Chondrocyte (in vitro differentiated cells): ENCODE measurements around the gene TFAP2B. TPM values are rescaled to one million over a fixed set of nuclear protein-coding genes. Genes with fewer than 3 reads are reported as not detected.

Experiments used
- DNase-seq: peaks from one replicate; pipeline ENCODE4 v3.0.0; 2021; ENCODE audit warnings: mixed read lengths, low spot score
- H3K27ac Mint-ChIP-seq: one replicate; pipeline ENCODE4 v1.8.0; 2021; ENCODE audit warnings: mild to moderate bottlenecking, moderate library complexity, mixed read lengths; ENCODE audit not compliant: unreplicated experiment
- H3K27me3 Mint-ChIP-seq: 2 replicates; pipeline ENCODE4 v1.8.0; 2021; ENCODE audit warnings: low read depth, mixed read lengths
- H3K36me3 Mint-ChIP-seq: 2 replicates; pipeline ENCODE4 v1.8.0; 2021; ENCODE audit warnings: low read depth, mixed read lengths
- H3K4me1 Mint-ChIP-seq: 2 replicates; pipeline ENCODE4 v1.8.0; 2021; ENCODE audit warnings: low read depth, mild to moderate bottlenecking, mixed read lengths
- H3K4me3 Mint-ChIP-seq: one replicate; pipeline ENCODE4 v1.8.0; 2021; ENCODE audit warnings: mild to moderate bottlenecking, moderate library complexity, mixed read lengths; ENCODE audit not compliant: unreplicated experiment
- H3K9me3 Mint-ChIP-seq: 2 replicates; pipeline ENCODE4 v1.8.0; 2021; ENCODE audit warnings: low read depth, mixed read lengths
- total RNA-seq: library from RNA; stranded (reverse); gene quantifications from 3 replicates; pipeline ENCODE4 v1.2.1, GENCODE V29; 2021
- TF ChIP-seq, protein P1 (sequence below): fragments of 200-600 bp; sonication (generic); IDR thresholded peaks from 2 replicates; pipeline ENCODE4 v1.5.0; 2021; ENCODE audit warnings: antibody characterized with exemption, mild to moderate bottlenecking, moderate library complexity

The TFAP2B gene
- total RNA-seq, 1 donor from 2014 or later, result 14.8 TPM

DNA sequence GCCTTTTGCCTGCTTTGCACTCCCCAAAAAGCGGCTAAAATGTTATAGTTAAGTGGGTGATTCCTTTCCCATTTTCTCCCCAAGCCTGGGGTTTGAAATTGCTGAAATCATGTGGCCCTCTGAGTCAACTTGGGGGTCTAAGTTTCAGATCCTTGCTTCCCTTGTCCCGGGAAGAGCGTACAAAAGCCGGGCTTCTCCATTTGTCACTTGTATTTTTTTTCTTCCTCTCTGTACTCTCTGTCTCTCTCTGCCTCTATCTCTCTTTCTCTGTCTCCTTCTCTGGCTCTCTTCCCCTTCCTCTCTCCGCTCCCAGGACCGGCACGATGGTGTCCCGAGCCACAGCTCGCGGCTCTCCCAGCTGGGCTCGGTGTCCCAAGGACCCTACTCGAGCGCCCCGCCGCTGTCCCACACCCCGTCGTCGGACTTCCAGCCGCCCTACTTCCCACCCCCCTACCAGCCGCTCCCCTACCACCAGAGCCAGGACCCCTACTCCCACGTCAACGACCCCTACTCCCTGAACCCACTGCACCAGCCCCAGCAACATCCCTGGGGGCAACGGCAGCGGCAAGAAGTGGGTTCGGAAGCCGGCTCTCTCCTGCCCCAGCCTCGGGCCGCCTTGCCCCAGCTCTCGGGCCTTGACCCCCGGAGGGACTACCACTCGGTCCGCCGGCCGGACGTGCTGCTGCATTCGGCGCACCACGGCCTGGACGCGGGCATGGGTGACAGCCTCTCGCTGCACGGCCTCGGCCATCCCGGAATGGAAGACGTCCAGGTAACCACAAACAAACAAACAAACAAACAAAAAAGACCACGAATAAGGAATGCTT, 4.6 kb downstream of the TFAP2B start:
- TF ChIP-seq, protein P1, sequence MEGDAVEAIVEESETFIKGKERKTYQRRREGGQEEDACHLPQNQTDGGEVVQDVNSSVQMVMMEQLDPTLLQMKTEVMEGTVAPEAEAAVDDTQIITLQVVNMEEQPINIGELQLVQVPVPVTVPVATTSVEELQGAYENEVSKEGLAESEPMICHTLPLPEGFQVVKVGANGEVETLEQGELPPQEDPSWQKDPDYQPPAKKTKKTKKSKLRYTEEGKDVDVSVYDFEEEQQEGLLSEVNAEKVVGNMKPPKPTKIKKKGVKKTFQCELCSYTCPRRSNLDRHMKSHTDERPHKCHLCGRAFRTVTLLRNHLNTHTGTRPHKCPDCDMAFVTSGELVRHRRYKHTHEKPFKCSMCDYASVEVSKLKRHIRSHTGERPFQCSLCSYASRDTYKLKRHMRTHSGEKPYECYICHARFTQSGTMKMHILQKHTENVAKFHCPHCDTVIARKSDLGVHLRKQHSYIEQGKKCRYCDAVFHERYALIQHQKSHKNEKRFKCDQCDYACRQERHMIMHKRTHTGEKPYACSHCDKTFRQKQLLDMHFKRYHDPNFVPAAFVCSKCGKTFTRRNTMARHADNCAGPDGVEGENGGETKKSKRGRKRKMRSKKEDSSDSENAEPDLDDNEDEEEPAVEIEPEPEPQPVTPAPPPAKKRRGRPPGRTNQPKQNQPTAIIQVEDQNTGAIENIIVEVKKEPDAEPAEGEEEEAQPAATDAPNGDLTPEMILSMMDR, result no peak
- DNase-seq, result no peak
- Mint-ChIP-seq H3K36me3 (peaks cover 3% of the 10 kb centered on the region), H3K27me3 (peaks cover 2% of the 10 kb centered on the region), H3K4me3 (peak overlapping the region; percentile 98), H3K9me3 (no peaks in the 10 kb centered on the region), H3K4me1 (peaks cover 80% of the 10 kb centered on the region), H3K27ac (peak overlapping the region; percentile 99)

DNA sequence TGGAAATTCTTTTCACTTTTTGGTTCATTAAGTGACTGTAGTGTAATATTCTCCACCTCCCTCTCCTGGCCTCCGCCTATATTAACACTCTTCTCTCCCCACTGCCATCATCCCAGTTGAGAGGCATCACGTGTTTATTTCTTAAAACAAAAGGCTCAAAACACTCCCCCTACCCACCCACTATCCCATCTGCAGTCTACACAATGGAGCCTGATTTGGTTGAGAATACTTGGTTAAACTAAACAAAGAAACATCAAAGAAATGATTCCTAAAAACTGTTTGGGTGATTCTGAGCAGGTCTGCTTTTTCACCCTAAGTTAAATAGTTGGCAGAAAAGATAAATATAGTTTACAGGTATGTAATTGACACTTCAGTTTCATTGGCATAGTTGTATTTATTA, 5.9 kb downstream of the TFAP2B start:
- H3K9me3 Mint-ChIP-seq, result no peaks in the 10 kb centered on the region
- peak overlapping the region; percentile 96 for H3K27ac Mint-ChIP-seq
- DNase-seq, result no peak
- TF ChIP-seq, protein P1, result no peak
- peak overlapping the region; percentile 98 for H3K4me3 Mint-ChIP-seq
- H3K27me3 Mint-ChIP-seq, result peaks cover 2% of the 10 kb centered on the region
- H3K4me1 Mint-ChIP-seq, result peaks cover 82% of the 10 kb centered on the region
- peaks cover 3% of the 10 kb centered on the region for H3K36me3 Mint-ChIP-seq

DNA sequence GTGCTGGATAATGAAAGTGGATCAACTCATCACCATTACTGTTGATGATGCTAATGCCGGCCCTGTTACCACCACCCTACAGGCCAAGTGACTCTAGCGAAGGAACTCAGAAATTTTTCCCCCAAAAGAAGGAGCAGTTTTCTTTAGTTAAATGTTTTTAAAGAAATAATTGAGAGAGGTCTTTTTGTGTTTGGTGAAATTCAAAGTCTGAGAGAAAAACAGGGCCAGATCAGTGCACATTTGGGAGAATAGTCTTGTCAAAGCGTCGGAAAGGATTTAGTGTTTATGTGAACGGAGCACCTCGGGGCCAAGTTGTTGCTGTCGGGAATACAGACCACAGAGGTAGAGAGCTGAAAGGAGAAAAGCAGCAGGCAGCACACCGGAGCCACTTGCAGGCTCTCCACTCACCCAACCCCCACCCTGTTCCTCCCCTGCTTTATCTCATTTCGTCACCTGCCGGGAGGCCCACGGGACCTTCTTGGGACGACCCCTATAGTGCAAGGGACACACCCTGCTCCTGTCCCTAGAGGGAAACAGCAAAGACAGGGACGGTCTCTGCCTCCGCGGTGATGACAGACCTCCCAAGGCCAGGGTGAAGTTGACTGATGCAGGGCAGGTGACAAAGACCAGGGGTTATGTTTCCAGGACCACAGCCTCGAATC, 6.8 kb downstream of the TFAP2B start:
- H3K27me3 Mint-ChIP-seq, result peaks cover 2% of the 10 kb centered on the region
- no peak for DNase-seq
- H3K4me1 Mint-ChIP-seq, result peaks cover 85% of the 10 kb centered on the region
- H3K9me3 Mint-ChIP-seq, result no peaks in the 10 kb centered on the region
- H3K36me3 Mint-ChIP-seq, result peaks cover 3% of the 10 kb centered on the region
- TF ChIP-seq, protein P1, result no peak
- H3K27ac Mint-ChIP-seq, result peak overlapping the region; percentile 96
- H3K4me3 Mint-ChIP-seq, result peak overlapping the region; percentile 98

DNA sequence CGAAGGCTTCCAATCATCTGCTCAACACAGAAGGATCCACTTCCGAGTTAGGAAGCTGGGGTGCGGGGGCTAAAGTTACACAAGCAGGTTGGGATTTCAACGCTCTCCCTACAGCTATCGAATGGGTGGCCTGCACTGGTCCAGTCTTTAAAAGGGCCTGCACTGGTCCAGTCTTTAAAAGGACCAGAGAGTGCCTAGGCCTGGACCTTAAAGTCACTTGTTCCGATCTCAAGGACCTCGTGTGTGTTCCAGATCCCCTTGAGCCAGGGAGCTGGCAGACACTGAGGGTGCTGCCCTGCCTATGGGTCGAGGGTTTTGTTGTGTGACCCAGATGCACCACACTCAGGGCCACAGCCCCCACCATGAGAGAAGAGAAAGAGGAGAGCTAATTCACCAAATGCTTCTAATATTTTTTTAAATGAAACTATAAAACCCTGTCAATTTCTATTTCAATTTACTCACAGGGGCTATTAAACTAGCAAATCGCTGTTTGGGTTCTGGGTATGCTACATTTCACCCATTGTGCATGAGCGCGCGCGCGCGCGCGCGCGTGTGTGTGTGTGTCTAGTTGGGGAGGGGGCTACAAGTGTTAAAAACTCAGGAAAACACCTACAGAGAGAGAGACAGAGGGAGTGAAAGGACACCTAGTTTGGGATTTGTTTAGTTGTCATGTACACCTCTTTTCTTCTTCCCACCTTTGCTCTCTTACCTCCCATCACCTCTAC, 7.5 kb downstream of the TFAP2B start:
- TF ChIP-seq, protein P1, result no peak
- H3K27ac Mint-ChIP-seq, result peak overlapping the region; percentile 96
- peaks cover 3% of the 10 kb centered on the region for H3K36me3 Mint-ChIP-seq
- peaks cover 2% of the 10 kb centered on the region for H3K27me3 Mint-ChIP-seq
- DNase-seq, result no peak
- H3K4me3 Mint-ChIP-seq, result peak overlapping the region; percentile 98
- peaks cover 79% of the 10 kb centered on the region for H3K4me1 Mint-ChIP-seq
- H3K9me3 Mint-ChIP-seq, result no peaks in the 10 kb centered on the region

DNA sequence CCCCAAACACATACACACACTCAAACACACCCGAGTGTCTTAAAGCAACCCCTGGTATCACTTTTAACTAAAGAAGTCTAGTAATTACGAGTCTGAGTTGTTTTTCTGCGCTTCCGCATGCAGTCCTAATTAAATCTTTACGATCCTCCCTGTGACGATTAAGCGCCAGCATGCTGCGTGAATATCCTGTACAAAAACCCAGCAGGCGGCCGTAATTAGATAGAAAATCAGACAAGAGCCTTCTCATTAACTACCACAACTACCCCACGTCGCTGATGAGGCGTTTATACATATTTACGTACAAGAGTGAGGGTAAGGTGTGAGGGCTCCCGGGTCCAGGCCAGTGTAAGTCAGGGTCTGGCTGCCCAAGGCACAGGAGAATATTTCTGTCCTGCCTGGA, 8.1 kb downstream of the TFAP2B start:
- H3K27ac Mint-ChIP-seq, result peak overlapping the region; percentile 79
- H3K9me3 Mint-ChIP-seq, result no peaks in the 10 kb centered on the region
- DNase-seq, result no peak
- peaks cover 3% of the 10 kb centered on the region for H3K36me3 Mint-ChIP-seq
- H3K27me3 Mint-ChIP-seq, result no peaks in the 10 kb centered on the region
- H3K4me3 Mint-ChIP-seq, result no peak overlapping the region
- peaks cover 74% of the 10 kb centered on the region for H3K4me1 Mint-ChIP-seq
- TF ChIP-seq, protein P1, result no peak
